Astrocyte (in vitro differentiated cells and primary cell): Measurements from ENCODE around the gene IMPDH2.

Source experiments
- EZH2 ChIP-seq: IDR thresholded peaks from 2 replicates; pipeline ENCODE4 v1.6.1; 2012; ENCODE audit warnings: mild to moderate bottlenecking, low read length, inconsistent platforms; ENCODE audit not compliant: insufficient read depth
- TF ChIP-seq, protein P1 (sequence below): IDR thresholded peaks from 2 replicates; pipeline ENCODE4 v1.5.1; 2011; ENCODE audit warnings: low read depth, mild to moderate bottlenecking, inconsistent platforms, low read length, moderate library complexity; ENCODE audit not compliant: insufficient read depth

DNA sequence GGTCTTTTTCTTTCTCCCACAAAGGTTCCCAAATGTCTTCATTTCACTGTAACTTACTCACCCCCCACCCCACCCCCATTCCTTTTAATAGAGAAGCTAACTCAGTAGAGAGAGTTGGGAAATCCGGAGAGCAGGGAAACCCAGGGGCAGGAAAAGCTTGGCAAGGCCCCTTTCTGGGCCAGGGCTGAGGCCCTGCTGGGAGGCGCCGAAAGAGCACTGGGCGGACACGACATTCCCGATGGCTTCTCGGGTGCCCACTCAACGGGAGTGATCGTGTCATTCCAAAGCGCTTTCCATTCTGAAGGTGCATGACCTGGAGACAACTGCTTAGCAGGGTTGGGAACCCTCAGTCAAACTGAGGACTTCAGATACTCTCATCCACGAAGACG is 9.3 kb downstream of the IMPDH2 start:
- TF ChIP-seq, protein P1, sequence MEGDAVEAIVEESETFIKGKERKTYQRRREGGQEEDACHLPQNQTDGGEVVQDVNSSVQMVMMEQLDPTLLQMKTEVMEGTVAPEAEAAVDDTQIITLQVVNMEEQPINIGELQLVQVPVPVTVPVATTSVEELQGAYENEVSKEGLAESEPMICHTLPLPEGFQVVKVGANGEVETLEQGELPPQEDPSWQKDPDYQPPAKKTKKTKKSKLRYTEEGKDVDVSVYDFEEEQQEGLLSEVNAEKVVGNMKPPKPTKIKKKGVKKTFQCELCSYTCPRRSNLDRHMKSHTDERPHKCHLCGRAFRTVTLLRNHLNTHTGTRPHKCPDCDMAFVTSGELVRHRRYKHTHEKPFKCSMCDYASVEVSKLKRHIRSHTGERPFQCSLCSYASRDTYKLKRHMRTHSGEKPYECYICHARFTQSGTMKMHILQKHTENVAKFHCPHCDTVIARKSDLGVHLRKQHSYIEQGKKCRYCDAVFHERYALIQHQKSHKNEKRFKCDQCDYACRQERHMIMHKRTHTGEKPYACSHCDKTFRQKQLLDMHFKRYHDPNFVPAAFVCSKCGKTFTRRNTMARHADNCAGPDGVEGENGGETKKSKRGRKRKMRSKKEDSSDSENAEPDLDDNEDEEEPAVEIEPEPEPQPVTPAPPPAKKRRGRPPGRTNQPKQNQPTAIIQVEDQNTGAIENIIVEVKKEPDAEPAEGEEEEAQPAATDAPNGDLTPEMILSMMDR: no peak
- no peak for TF ChIP-seq EZH2
